Dedifferentiated amniotic fluid mesenchymal stem cell (primary cell): ENCODE measurements around the gene GP1BB.
"Not testable (repeated sequence)": the region's sequence is repeated elsewhere in the genome, so short reads cannot be mapped to it uniquely, and the experiment has no call there.

Experiments
- DNase-seq: peaks from one replicate; pipeline ENCODE4 v3.0.0-alpha.2; 2016; ENCODE audit errors: extremely low spot score

The GP1BB gene

DNA sequence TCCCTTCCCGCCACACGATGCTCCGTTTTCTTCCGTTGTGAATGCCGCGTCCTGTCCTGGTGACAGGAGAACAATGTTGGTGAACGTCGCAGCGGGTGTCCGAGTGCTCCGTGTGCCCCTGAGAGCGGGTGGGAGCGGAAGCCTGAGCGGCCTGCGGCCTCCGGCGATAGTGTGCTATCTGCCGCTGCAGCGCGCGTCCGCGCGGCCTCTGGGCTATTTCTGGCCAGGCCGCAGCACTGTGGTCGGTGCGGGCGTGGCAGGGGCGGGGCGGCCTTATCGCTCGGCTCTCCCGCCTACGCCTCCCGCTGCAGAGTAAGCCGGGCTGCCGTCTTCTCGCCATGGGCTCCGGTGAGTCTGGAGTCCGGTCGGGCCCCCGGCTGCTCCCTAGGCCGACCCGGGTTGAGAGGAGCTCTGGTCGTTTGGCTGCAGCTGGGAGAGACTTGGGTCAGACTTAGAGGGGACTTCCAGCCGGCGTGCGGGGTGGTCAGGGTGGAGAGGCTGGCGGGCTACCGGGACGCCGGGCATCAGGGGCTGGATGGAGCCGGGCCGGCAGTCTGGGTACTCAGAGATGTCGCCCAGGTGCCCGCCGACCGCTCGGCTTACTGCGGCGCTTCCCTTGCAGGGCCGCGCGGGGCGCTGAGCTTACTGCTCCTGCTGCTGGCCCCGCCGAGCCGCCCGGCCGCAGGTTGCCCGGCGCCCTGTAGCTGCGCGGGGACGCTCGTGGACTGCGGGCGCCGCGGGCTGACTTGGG, at the start of gene GP1BB:
Gene GP1BB (plus strand): TSS at position 308 of the 751 bp plus-strand sequence. CDS start 31 bp downstream, at position 339.
- no peak for DNase-seq

DNA sequence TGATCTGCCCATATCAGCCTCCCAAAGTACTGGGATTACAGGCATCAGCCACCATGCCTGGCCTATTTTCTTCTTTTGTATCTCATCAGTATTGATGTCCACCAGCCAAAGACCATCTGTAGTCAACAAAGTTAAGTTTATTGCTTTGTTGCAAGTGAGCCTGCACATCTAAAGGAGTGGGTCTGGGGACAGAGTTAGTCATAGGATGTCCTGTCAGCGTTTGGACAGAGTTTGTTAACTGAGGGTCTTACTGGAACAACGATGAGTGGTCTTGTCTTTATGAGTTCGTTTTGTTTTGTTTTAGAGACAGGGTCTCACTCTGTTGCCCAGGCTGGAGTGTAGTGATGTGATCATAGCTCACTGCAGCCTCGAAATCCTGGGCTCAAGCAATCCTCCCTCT, 49.7 kb upstream of the GP1BB start:
- no peak for DNase-seq

DNA sequence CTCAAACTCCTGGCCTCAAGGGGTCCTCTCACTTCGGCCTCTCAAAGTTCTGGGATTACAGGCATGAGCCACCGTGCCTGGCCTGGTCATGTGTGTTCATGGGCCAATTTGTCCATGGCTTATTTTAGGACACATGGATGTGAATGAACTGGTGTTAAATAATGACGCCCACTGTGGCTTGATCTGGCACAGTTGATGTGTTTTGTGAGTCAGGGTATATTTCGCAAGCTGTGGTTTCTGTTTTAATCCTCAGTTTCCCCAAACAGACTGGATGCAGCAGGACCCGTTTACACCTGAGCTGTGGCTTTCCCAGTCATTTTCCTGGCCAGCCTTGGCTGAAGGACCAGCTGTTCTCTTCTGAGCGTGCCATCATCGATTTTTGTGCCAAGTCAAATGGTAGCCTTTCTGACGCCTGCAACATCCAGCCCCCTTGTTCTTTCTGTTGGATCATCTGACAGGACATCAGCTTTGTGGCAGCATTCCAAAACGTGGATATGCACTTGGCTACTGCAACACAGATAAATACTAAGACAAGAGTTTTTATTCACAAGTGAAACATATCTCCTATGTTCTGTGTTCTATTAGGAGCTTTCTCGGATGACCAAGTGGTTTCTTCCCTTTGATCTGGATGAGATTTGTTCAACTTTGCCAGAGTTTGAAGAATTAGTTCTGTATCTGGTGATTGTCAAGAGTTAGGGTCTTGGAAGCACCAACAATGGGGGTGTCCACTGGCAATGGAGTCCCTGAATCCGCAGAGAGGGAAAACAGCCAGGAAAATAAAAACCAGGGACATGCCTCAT, 49.0 kb upstream of the GP1BB start:
- DNase-seq = no peak

DNA sequence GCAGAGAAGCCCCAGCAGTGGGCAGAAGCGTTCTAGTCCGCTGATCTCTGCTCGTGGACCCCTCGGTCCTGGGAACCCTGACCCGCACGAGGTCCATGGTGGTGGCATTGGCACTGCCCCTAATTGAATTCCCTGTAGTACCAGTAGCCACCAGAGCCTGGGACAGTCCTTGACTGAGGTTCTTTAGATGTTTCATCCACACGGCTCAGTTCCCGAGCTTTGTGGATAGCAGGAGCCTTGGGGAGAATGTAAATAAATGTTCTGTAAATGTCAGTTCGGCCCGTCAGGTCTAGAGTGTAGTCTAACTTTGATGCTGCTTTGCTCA, 48.4 kb upstream of the GP1BB start:
- DNase-seq = no peak

DNA sequence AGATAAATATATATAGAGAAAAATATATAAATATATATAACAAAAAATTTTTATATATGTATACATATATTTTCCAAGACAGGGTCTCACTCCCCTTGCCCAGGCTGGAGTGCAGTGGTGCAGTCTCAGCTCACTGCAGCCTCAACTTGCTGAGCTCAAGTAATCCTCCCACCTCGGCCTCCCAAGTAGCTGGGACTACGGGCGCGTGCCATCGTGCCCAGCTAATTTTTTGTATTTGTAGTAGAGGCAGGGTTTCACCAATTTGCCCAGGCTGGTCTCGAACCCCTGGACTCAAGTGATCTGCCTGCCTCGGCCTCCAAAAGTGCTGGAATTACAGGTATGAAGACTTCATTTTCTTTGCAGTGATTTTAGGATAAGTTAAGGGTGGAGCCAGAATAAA, 47.9 kb upstream of the GP1BB start:
- no peak for DNase-seq

DNA sequence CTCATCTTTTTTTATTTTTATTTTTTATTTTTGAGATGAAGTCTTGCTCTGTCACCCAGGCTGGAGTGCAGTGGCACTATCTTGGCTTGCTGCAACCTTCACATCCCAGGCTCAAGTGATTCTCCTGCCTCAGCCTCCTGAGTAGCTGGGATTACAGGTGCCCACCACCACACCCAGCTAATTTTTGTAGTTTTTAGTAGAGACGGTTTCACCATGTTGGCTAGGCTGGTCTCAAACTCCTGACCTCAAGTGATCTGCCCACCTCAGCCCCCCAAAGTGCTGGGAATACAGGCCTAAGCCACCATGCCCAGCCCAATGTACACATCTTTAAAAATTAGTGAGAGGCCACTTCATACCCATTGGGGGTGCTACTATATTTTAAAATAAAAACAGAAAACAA, 46.9 kb upstream of the GP1BB start:
- DNase-seq = not testable (repeated sequence)

DNA sequence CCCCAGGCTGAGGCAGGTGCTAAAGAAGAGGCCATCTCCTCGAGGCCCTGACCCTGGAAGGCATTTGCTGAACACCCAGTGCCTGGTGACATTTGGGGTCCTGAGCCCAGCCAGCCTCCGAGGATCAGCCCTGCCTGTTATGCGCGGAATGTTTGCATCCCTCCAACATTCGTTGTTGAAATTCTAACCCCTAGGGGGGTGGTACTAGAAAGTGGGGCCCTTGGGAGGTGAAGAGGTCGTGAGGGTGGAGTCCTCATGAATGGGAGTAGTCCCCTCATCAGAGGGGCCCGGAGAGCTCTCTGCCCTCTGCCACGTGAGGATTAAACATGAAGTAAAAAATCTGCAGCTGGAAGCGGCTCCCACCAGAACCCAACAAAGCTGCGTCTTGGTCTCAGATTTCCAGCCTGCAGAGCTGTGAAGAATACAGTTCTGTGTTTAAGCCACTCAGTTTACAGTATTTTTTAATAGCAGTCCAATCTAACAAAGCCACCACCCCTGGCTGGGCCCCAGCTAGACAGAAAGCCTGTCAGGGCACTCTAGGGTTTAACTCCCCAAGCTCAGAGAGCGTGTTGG, 44.3 kb upstream of the GP1BB start:
- DNase-seq = no peak

DNA sequence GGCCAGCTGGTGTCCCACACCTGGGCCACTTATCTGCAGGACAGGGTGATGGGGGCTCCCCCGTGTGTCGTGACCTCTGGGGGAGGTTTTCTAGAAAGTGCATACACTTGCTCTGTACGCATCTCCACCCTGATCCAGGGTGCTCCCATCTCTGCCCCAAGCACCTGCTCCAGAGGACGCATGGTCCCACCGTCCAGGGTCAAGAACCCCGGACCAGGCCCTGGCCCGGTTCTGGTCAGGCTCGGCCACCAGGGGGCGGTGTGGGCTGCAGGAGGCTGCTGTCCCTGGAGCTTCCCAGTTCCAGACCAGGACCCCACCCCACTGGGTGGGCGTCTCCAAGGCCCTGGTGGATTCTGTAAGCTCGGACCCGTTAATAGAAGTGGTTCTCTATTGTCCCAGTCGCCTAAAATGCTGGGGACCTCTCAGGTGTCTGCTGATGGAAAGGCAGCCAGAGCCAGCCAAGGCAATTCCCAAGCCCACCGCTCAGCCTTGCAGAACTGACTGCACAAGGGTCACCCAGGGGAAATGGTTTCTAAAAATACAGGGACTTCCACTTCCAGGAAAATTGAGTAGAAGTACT, 43.7 kb upstream of the GP1BB start:
- no peak for DNase-seq

DNA sequence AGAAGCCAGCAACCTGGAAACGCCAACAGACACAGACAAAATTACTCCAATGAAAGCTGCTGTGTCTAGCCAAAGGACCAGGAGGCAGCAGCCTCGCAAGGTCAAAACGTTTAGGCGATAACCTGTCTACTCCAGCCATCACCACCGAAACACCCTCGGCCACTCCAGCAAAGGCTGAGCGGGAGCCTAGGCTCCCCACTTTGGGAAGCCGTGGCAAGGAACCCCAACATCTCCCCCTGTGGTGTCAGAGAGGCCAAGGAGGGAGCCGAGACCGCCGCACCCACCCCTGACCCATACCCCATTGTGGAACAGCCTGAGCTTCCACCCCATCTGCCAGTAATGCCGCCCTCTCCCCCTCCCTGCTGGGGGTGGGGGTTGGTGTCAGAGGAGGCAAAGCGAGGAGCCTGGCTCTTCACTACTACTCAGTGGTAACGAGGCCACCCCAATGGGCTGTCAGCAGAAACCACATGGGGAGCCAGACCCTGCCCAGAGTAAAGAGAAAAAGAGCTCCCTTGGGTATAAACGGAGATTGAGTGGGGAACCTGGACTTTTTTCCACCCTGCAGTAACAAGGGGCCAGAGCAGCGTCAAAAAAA, 43.0 kb upstream of the GP1BB start:
- DNase-seq = no peak

DNA sequence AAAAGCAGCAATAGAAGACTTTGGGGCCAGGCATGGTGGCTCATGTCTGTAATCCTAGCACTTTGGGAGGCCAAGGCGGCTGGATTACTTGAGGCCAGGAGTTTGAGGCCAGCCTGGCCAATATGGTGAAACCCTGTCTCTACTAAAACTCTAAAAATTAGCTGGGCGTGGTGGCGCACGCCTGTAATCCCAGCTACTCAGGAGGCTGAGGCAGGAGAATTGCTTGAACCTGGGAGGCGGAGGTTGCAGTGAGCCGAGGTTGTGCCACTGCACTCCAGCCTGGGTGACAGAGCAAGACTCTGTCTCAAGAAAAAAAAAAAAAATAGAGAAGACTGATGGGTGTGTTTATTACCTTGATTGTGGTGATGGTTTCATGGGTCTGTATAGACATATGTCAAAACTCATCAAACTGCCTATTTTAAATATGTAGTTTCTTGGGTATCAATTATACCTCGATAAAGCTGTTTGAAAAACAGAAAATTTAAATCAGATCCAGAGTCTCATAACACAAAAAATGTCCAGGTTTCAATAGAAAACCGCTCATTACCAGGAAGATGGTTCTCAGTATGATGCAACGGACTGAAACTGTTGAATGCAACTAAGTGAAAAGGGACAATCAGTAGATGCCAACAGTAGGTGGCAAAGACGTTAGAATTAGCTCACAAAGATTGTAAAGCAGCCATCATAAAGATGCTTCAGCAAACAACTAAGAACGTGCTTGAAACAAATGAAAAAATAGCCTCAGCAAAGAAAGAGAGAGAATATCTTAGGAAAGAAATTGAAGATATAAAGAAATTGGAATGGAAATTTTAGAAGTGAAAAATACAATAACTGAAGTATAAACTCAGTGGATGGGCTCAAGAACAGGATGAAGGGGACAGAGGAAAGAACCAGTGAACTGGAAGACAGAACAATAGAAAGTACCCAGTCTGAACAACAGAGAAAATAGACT, 42.2 kb upstream of the GP1BB start:
- DNase-seq = no peak

DNA sequence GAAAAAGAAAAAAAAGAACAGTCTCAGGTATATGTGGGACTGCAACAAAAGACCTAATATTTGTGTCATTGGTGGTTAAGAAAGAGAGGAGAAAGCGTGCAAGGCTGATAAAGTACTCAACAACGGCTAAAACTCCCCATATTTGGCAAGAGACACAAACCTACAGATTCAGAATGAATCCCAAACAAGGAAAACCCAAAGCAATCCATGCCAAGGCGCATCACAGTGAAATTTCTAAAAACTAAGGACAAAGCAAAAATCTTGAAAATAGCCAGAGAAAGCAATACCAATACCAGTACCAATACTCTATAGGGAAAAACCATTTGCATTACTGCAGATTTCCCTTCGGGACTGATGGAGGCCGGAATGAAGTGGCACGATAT, 41.5 kb upstream of the GP1BB start:
- no peak for DNase-seq

DNA sequence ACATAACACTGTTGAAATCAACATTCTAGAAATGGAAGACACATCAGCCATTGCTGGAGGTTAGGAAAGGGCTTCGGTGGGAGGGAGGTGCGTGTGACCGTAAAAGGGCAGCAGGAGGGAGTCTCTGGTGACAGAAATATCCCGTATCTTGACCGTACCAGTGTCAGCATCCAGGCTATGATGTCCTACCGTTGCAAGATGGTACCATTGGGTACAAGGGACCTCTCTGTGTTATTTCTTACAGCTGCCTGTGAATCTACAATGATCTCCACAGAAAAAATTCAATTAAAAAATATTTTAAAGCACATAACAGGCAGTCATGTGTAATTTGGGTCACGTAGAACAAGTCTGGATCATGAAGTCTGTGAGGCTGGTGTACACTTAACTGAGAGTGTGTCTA, 36.4 kb upstream of the GP1BB start:
- DNase-seq = no peak

DNA sequence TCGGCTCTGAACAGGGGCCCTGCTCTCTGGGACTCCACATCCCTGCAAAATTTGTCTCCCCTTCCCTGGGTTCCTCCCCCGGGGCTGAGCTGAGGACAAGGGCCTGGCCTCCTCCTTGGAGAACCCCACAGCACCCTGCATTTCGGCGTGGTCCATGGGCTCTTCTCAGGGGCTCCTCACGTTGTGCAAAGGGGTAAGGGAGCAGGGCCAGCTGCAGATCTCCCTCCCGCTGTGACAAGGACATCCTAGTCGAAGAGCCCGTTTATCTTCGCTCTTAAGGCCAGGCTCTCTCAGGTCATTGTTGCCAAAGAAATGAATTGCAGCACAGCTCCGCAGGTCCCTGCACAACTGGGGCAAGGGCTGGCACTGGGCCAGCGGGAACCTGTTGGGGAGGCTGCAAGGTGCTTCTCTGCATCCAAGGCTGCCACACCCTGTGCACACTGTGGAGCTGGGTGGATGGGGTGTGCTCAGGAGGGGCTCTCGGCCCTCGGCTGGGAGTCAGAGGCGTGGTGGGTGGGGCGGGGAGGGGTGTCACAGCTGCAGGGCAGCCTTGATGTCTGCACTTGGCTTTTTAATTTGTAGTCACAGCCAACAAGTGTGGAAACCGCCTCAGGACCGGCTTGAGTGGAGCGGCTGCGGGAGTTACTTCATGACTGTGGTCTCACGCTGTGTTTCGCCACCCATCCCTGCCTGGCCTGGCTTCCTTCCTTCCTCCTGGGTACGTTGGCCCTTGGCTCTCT, 35.6 kb upstream of the GP1BB start:
- DNase-seq = no peak

DNA sequence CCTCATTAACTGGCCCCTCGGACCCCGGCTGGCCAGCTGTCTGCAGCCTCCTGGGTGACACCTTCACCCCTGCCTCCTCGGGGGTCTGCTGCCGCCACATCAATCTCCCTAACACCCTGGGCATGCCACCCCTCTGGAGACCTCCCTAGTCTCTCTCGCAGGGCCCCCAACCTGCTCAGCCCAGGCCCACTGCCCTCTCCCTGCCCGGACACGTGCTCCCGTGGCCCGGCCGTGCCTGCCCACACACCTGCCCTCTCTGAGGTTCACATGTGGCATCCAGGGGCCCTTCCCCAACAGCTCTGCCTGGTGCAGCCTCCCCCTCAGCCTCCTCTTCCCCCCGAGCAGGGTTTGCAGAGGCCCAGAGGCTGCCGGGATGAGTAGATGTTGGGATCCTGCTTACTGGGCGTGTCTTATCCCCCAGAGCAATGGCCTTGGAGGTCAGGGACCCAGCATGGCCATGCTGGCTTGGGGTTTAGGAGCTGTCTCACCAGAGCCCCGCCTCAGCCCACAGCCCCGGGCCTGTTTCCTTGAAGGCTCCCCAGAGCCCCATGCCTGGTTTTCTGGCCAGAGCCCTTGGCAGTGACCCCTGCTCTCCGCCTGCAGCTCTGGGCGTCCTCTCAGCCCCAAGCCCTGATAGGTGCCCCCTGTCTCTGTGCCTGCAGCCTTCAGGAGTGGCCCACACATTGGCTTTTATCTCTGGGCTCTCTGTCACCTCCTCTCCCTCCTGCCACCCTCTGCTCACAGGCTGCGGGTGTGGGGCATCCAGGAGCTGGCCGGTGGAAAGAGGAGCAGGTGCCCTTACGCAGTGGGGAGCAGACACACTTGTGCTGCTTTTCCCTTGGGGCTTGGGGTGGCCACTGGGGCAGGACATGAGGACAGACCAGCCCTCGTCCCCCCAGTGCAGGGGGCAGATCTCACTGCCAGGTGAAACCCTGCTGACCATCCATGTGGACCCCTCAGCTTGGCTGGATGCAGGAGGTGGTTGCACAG, 34.7 kb upstream of the GP1BB start:
- no peak for DNase-seq

DNA sequence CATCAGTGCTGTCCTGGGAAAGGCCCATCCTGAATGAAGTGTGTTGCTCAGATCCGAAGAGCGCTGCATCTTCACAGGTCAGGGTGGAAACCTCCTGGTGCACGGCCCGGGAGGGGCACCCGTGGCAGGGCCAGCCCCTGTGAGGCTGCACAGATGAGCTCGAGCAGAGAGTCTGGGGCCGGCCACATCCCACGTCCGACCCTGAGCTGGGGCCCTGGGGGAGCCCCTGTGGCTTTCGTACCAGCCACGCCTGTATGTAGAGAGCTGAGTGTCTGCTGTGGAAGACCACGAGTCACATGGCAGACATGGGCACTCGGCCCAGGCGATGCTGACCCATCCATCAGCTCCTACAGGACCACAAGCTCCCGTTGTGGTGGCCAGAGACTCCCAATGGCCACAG, 33.9 kb upstream of the GP1BB start:
- no peak for DNase-seq

DNA sequence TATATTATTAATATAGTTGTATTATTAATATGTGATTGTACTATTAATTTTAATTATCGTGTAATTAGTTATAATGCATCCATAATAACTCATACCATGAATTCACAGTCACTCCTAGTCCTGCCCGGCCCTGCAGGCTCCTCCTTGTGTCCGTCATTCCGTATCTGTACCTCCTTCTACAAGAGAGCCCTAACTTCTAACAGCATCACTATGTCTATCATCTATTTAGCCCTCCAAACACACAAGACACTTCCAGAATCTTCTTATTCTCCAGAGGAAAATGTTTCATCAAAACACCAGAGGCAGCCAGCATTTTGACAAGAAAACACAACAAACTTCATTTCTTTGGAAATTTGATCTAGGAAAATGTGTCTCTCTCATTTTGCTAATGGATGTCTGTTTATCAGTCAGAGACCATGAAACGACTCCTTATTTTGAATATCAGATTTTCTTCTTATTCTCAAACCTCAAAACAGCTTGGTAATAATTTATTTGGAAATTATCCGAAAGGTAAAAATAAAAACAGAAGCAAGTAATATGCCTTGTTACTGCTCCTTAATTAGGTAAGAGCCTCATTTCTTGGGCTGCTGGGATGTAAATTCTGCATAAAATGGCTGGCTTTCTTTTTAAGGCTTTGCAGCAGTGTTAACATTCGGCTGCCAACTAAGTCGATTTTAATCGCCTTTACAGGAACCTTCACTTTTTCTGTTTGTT, 32.2 kb upstream of the GP1BB start:
- no peak for DNase-seq

DNA sequence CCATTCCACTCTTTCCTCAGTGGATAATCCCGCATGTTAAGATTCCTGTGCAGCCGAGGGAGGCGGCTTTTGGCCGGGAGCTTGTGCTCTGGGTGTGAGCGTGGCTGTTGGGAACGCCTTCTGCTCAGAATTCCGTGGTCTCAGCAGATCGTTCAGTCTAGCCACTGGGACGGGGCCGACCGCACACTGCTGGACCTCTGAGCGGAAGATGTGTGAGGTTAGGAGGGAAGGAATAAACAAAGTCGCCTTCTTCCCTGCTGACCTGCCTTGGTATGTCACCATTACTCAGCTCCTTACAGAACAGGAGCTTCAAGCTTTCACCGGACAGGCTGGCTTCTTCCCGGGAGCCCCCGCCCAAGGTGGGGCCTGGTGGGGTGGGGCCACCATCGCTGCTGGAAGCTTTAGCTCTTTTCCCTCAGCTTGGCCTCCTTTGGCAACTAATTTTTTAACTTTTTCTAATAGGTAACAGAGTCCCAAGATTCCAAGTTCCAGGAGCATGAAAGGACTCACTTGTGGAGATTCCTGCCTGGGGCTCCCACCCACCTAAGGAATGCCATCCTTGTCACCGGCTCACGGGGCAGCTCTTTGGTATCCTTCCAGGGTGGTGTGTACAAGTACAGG, 31.5 kb upstream of the GP1BB start:
- DNase-seq = peak; percentile 26

DNA sequence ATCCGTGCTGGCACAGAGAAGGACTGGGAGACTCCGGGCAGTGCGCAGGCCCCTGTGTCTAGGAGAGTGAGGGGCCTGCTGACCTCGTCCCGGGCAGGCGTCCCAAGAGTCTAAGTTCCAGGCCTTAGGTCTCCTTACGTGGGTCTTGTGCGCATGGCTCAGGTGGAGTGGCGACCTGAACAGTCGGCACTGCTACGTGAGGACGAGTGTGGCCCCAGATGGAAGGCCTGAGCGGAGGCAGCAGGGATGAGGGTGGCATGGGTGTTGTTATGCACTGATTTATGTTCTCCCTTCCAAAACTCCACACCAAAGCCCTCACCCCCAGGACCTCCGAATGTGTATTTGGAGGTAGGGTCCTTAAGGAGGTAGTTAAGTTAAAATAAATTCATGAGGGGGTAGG, 29.8 kb upstream of the GP1BB start:
- no peak for DNase-seq
